HG03135 (cell line): Measurements from ENCODE around the gene DGKB.

ENCODE experiments used
- ATAC-seq: cut with Tn5 transposase; IDR thresholded peaks from one replicate; pipeline ENCODE4 v1.9.1; 2021; ENCODE audit warnings: mild to moderate bottlenecking, moderate library complexity; ENCODE audit not compliant: unreplicated experiment

Gene DGKB

GRCh38 chr7:14691034-14691433, 211.5 kb downstream of the DGKB start:
- no peak for ATAC-seq

- ATAC-seq, result no peak
Observed at GRCh38 chr7:14690486-14690885, 212.1 kb downstream of the DGKB start.

- ATAC-seq, result no peak
Observed at GRCh38 chr7:14690075-14690474, 212.5 kb downstream of the DGKB start.

- no peak for ATAC-seq
Observed at GRCh38 chr7:14688208-14688607, 214.3 kb downstream of the DGKB start.

- ATAC-seq, result no peak
Observed at GRCh38 chr7:14687777-14688176, 214.8 kb downstream of the DGKB start.

- no peak for ATAC-seq
Observed at GRCh38 chr7:14687241-14687640, 215.3 kb downstream of the DGKB start.

DNA sequence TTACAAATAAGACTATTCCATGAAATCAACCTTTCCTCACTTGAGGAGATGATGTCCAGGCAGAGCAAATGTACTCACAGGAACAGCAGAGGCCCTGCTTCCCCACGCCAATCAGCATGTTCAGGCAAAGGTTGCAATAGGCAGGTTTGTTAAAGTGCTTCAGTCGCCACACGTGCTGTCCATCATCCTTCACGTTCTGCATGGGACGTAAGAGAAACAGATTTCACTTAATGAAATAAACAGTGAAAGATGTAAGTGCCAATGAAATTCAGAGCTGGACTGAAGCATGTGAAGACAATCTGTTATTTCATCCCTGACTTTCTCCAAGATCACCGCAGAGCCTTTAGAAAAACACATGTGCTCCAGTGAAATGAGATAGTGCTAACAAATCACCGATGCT, 217.4 kb downstream of the DGKB start:
- ATAC-seq, result no peak

DNA sequence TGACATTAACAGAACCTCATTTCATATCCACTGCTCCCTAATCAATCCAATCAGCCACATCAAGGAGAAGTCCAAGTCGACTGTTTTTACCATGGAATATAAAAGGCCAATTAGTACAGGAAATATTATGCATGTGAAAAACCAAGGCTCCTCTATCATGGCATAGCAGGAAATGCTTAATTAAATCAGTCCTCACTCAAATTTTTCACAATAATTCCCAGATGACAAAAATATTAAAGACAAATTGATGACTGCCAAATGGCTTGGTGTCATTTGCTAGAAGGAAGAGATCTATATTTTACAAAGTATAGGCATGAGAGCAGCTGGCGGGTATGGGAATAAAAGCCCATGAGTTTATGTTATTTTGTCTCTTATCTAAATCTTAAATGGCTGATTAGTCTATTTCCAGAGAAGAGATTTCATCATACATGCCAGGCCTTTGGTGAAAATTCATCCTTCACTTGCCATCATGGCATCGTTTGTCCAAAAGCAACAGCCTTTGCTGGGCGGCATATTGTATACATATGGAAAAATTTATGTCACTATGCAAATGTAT, 219.6 kb downstream of the DGKB start:
- ATAC-seq, result no peak

GRCh38 chr7:14676896-14677295, 225.7 kb downstream of the DGKB start:
- ATAC-seq, result no peak

DNA sequence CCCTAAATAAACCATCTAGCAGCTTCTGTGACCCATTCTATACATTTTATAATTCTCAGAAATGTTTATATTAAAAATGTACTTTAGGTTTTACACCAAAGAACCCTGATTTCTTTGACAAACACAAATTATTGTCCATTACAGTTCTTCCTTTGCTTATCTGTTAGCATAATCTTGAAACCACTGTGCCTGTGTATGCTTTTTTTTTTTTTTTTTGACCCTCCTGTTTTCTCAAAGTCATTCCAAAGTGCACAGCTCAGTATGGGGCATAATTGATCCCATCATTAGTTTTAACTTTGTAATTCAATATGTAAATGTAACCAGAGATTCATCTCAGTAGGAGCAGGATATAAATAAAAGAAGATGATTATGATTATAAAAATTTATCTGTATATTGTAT, 229.3 kb downstream of the DGKB start:
- no peak for ATAC-seq

DNA sequence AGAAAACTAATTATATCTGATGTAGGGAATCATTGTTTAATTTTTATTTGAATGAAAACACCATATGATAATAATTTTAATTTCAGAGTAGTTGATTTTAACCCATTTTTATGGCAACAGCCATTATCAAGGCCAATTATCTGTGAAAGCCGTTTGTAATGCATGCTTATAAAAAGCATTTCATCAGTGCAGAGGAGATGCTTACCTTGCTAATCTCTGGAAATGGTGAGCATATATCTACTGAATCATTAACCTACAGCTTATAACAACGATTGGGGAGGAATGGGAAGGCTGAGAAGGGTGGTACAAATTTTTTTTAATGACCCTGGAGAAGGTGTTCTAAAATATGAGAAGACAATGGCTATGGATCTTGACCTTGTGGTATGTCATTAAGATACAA, 235.6 kb downstream of the DGKB start:
- ATAC-seq, result no peak

GRCh38 chr7:14666304-14666703, 236.2 kb downstream of the DGKB start:
- ATAC-seq, result no peak

- no peak for ATAC-seq
Observed at GRCh38 chr7:14639801-14640200, 262.8 kb downstream of the DGKB start.

GRCh38 chr7:14639329-14639728, 263.2 kb downstream of the DGKB start:
- ATAC-seq, result no peak

DNA sequence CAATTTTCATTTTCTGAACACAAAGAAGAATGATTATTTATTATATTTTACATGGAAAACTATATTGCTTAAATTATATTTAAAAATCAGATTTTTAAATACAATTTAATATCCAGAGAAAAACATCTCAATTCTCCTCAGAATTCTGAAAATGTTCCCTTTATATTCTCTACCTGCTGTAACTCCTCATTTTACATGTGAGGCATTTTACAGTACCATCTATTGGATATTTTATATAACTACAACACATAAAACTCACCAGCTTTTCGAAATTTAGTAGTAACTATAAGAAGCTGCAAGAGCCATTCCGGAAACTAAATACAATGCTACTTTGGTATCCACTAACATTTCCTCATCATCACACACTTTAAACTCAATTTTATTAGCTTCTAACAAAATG, 264.6 kb downstream of the DGKB start:
- no peak for ATAC-seq

DNA sequence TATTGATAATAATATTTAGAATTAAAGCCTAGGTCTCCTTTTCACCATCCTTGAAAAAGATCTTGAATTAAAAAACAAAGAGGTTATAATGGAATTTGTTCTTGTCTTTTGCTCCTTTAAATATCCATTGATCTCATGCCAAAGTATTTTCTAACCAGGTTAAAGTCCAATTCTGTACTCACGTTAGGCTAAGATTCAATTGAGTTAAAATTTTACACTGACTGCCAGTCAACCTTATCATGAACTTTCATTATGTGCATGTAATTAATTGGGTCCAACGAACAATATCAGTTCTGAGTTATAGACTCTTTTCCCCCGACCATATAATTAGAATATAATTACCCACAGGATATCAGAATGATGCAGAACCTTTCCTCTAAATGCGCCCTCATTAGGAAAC, 266.6 kb downstream of the DGKB start:
- no peak for ATAC-seq

DNA sequence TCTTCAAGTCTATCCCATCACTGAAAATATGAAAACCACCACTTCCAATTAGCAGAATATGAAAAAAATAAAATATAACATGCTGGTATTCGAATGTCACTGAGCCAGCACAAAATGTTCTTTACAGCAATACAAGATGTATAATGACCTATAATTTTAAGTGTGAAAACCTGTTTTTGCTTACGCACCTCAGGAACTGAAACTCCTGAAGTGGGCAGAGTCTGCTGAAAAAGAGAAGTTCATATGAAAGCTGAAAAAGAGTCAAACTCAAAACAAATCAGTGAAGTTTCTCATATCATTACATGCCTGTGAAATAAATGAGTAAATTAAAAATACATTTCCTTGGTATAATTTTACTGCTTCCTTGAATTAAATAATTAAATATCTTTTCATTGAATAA, 272.5 kb downstream of the DGKB start:
- no peak for ATAC-seq

DNA sequence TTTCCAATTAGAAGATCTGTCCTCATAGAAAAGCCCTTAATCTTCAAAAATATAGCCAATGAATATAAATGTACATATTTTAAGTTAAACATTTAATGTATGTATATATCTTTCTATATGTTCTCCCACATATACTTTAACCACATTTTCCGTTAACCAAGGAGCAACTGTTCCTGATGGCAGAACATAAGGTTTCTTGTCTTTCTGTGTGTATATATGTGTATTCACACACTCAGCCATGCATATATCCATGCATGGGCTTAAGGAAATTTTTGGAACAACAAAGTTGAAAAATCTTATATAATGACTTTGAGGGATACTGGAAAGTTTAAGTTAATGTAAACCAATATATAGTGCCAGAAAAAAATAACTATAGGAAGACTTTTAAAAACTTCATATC, 274.0 kb downstream of the DGKB start:
- ATAC-seq, result no peak

- no peak for ATAC-seq
Observed at GRCh38 chr7:14626076-14626475, 276.5 kb downstream of the DGKB start.

DNA sequence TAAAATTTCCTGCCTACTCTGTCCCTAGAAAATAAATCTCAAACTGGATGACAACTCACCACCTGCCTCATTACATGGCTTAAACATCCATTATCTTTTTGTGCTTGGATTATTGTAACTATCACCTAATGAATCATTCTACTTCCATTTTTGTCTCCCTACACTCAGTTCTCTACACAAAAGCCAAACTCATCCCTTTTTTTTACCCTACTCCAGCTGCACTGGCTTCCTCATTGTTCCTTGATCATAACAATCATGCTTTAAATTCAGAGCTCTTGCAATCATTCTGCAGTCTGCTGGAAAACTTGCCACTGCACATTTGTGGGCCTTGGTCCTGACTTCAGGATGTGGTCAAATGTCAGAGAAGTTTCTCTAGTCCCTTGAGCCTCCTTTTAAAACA, 280.0 kb downstream of the DGKB start:
- ATAC-seq, result no peak

GRCh38 chr7:14606101-14606500, 296.4 kb downstream of the DGKB start:
- no peak for ATAC-seq

DNA sequence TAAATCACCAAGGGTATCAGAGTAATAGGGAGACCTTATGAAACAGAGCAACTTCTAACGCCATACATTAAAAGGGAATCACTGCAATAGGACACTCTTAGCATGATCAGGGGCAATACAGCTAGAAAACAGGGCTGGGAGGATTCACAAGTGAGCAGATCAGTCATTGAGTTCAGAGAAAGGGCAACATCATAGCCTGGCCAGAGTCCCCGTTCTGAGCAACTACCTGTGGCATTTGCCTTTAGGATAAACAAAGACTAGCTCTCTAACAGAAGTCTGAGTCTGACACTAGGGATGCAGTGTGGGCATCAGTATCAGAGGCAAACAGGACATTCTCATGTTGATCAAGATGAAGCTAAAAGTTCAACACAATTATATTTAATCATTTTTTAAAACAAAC, 297.9 kb downstream of the DGKB start:
- ATAC-seq, result no peak

GRCh38 chr7:14602851-14603250, 299.7 kb downstream of the DGKB start:
- no peak for ATAC-seq
